RWPE2 (cell line): ENCODE data around the gene SF3B6.
A peak's percentile ranks its signal among the peaks of the same experiment; 100 is the strongest.

Experiments
- ATAC-seq: fragments of 200-7000 bp; cut with Tn5 transposase; 3 replicates; pipeline ENCODE4 v1.9.1; 2021; ENCODE audit warnings: low read depth
- DNase-seq: peaks from one replicate; pipeline ENCODE4 v3.0.0-alpha.2; 2020; ENCODE audit warnings: low spot score
- H3K27ac ChIP-seq: fragments of 450-650 bp; 2 replicates; pipeline ENCODE4 v1.5.1; 2017; ENCODE audit warnings: mild to moderate bottlenecking; ENCODE audit not compliant: poor library complexity, severe bottlenecking
- H3K27me3 ChIP-seq: fragments of 250-450 bp; sonication (Bioruptor Pico); 2 replicates; pipeline ENCODE4 v1.5.1; 2021; ENCODE audit warnings: mild to moderate bottlenecking, moderate library complexity; ENCODE audit not compliant: insufficient read depth, poor library complexity, severe bottlenecking
- H3K36me3 ChIP-seq: fragments of 250-450 bp; sonication (Bioruptor Pico); 2 replicates; pipeline ENCODE4 v1.5.1; 2020; ENCODE audit warnings: low read depth, mild to moderate bottlenecking, moderate library complexity
- H3K4me1 ChIP-seq: fragments of 250-450 bp; sonication (Bioruptor Pico); 2 replicates; pipeline ENCODE4 v1.5.1; 2021; ENCODE audit warnings: mild to moderate bottlenecking, moderate library complexity; ENCODE audit not compliant: insufficient read depth, poor library complexity, severe bottlenecking
- H3K4me3 ChIP-seq: fragments of 250-450 bp; sonication (Bioruptor Pico); 2 replicates; pipeline ENCODE4 v1.5.1; 2021; ENCODE audit warnings: mild to moderate bottlenecking, moderate library complexity; ENCODE audit not compliant: severe bottlenecking
- H3K9me3 ChIP-seq: fragments of 250-450 bp; sonication (Bioruptor Pico); 2 replicates; pipeline ENCODE4 v1.5.1; 2021; ENCODE audit warnings: mild to moderate bottlenecking, moderate library complexity; ENCODE audit not compliant: severe bottlenecking
- TF ChIP-seq, protein P1 (sequence below): fragments of 450-650 bp; IDR thresholded peaks from one replicate; pipeline ENCODE4 v1.5.1; 2017; ENCODE audit warnings: mild to moderate bottlenecking, moderate library complexity; ENCODE audit not compliant: poor library complexity, severe bottlenecking

SF3B6 gene

GRCh38 chr2:24024018-24024417, 52.1 kb downstream of the SF3B6 start:
- Histone ChIP-seq H3K9me3 (no peaks in the 10 kb centered on the region), H3K4me3 (no peak overlapping the region), H3K27me3 (no peaks in the 10 kb centered on the region), H3K4me1 (no peaks in the 10 kb centered on the region), H3K27ac (no peak overlapping the region), H3K36me3 (peaks cover 5% of the 10 kb centered on the region; the same call in 1 of the 2 replicates)
- TF ChIP-seq, protein P1, sequence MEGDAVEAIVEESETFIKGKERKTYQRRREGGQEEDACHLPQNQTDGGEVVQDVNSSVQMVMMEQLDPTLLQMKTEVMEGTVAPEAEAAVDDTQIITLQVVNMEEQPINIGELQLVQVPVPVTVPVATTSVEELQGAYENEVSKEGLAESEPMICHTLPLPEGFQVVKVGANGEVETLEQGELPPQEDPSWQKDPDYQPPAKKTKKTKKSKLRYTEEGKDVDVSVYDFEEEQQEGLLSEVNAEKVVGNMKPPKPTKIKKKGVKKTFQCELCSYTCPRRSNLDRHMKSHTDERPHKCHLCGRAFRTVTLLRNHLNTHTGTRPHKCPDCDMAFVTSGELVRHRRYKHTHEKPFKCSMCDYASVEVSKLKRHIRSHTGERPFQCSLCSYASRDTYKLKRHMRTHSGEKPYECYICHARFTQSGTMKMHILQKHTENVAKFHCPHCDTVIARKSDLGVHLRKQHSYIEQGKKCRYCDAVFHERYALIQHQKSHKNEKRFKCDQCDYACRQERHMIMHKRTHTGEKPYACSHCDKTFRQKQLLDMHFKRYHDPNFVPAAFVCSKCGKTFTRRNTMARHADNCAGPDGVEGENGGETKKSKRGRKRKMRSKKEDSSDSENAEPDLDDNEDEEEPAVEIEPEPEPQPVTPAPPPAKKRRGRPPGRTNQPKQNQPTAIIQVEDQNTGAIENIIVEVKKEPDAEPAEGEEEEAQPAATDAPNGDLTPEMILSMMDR: no peak
- ATAC-seq (no peak), DNase-seq (no peak)

GRCh38 chr2:24022975-24023575, 53.1 kb downstream of the SF3B6 start:
- Histone ChIP-seq H3K4me1 (no peaks in the 10 kb centered on the region), H3K9me3 (no peaks in the 10 kb centered on the region), H3K27ac (no peak overlapping the region), H3K4me3 (no peak overlapping the region), H3K36me3 (no peaks in the 10 kb centered on the region; the same call in 1 of the 2 replicates), H3K27me3 (no peaks in the 10 kb centered on the region)
- DNase-seq (no peak), ATAC-seq (no peak)
- TF ChIP-seq, protein P1: no peak

GRCh38 chr2:24022324-24022974, 53.7 kb downstream of the SF3B6 start:
- TF ChIP-seq, protein P1: no peak
- H3K4me1 ChIP-seq: no peaks in the 10 kb centered on the region
- no peak for DNase-seq
- no peaks in the 10 kb centered on the region for H3K9me3 ChIP-seq
- H3K4me3 ChIP-seq: no peak overlapping the region
- ATAC-seq: no peak
- H3K27me3 ChIP-seq: no peaks in the 10 kb centered on the region
- no peaks in the 10 kb centered on the region; the same call in 1 of the 2 replicates for H3K36me3 ChIP-seq
- H3K27ac ChIP-seq: no peak overlapping the region

- TF ChIP-seq, protein P1: peak; percentile 12
- no peaks in the 10 kb centered on the region; the same call in 1 of the 2 replicates for H3K36me3 ChIP-seq
- no peak overlapping the region for H3K4me3 ChIP-seq
- no peaks in the 10 kb centered on the region for H3K27me3 ChIP-seq
- ATAC-seq (peak; percentile 89), DNase-seq (peak; percentile 75)
- H3K27ac ChIP-seq: peak overlapping the region; percentile 15
- peaks cover 3% of the 10 kb centered on the region for H3K4me1 ChIP-seq
- H3K9me3 ChIP-seq: no peaks in the 10 kb centered on the region
Measured at GRCh38 chr2:24021122-24021998, 54.8 kb downstream of the SF3B6 start.
